ENCODE data around the gene PLEK2. TPM values are rescaled to one million over a fixed set of nuclear protein-coding genes. Genes with fewer than 3 reads are reported as not detected.
"Not testable (repeated sequence)": the region's sequence is repeated elsewhere in the genome, so short reads cannot be mapped to it uniquely, and the experiment has no call there.

The PLEK2 gene
- polyA plus RNA-seq, 6 donors from 2014 or later = 1.4 TPM; not detected in 5

GRCh38 chr14:67423424-67423823 lies 11.5 kb upstream of the PLEK2 start:
- H3K4me3 Mint-ChIP-seq = no peak overlapping the region
- H3K27me3 Mint-ChIP-seq = peaks cover 20 to 31% (median 22%) of the 10 kb centered on the region in 3 donors
- no peak for DNase-seq
- no peaks in the 10 kb centered on the region for H3K36me3 Mint-ChIP-seq
- no peak for ATAC-seq (ENCODE audit: low read depth in 2 of 2)
- H3K4me1 Mint-ChIP-seq = peaks cover 0 to 8% (median 6%) of the 10 kb centered on the region in 3 donors
- H3K9me3 Mint-ChIP-seq = no peaks in the 10 kb centered on the region
- H3K27ac Mint-ChIP-seq = peak overlapping the region in 2 of 6 donors; percentile 58 to 74

- Mint-ChIP-seq H3K4me3 (no peak overlapping the region), H3K27ac (no peak overlapping the region), H3K27me3 (peaks cover 11 to 31% (median 22%) of the 10 kb centered on the region in 3 donors), H3K36me3 (no peaks in the 10 kb centered on the region), H3K9me3 (no peaks in the 10 kb centered on the region), H3K4me1 (peaks cover 5 to 13% (median 6%) of the 10 kb centered on the region in 3 donors)
- ATAC-seq (ENCODE audit: low read depth in 2 of 2) (no peak), DNase-seq (no peak)
Measured at GRCh38 chr14:67421356-67422224, 9.6 kb upstream of the PLEK2 start.

GRCh38 chr14:67420102-67420739 lies 8.3 kb upstream of the PLEK2 start:
- H3K4me1 Mint-ChIP-seq = peaks cover 12 to 19% (median 17%) of the 10 kb centered on the region in 3 donors
- DNase-seq (no peak), ATAC-seq (ENCODE audit: low read depth in 2 of 2) (peak in 1 of 2 donors; percentile 43)

GRCh38 chr14:67418401-67419191 lies 6.6 kb upstream of the PLEK2 start:
- H3K4me1 Mint-ChIP-seq = peaks cover 12 to 17% (median 17%) of the 10 kb centered on the region in 3 donors
- H3K9me3 Mint-ChIP-seq = no peaks in the 10 kb centered on the region
- ATAC-seq (ENCODE audit: low read depth in 2 of 2) = no peak
- no peak for DNase-seq
- peaks cover 5 to 13% (median 13%) of the 10 kb centered on the region in 3 donors for H3K27me3 Mint-ChIP-seq
- no peak overlapping the region for H3K27ac Mint-ChIP-seq
- no peaks in the 10 kb centered on the region for H3K36me3 Mint-ChIP-seq
- no peak overlapping the region for H3K4me3 Mint-ChIP-seq

More at GRCh38 chr14:67420102-67420739, 8.3 kb upstream of the PLEK2 start:
- no peak overlapping the region for H3K4me3 Mint-ChIP-seq
- H3K27ac Mint-ChIP-seq = peak overlapping the region in 1 of 6 donors; percentile 59
- H3K36me3 Mint-ChIP-seq = no peaks in the 10 kb centered on the region
- H3K27me3 Mint-ChIP-seq = peaks cover 7 to 19% (median 16%) of the 10 kb centered on the region in 3 donors
- no peaks in the 10 kb centered on the region for H3K9me3 Mint-ChIP-seq

- ATAC-seq (ENCODE audit: low read depth in 2 of 2) (no peak), DNase-seq (no peak)
- H3K27ac Mint-ChIP-seq = no peak overlapping the region
- peaks cover 3 to 7% (median 7%) of the 10 kb centered on the region in 3 donors for H3K27me3 Mint-ChIP-seq
- H3K4me3 Mint-ChIP-seq = no peak overlapping the region
- no peaks in the 10 kb centered on the region for H3K9me3 Mint-ChIP-seq
- H3K4me1 Mint-ChIP-seq = peaks cover 12 to 17% (median 17%) of the 10 kb centered on the region in 3 donors
- no peaks in the 10 kb centered on the region for H3K36me3 Mint-ChIP-seq
Measured at GRCh38 chr14:67417633-67418032, 5.7 kb upstream of the PLEK2 start.

GRCh38 chr14:67416810-67417209 lies 4.8 kb upstream of the PLEK2 start:
- ATAC-seq (ENCODE audit: low read depth in 2 of 2) (peak; percentile 79 to 83), DNase-seq (no peak)
- no peaks in the 10 kb centered on the region for H3K9me3 Mint-ChIP-seq
- peaks cover 7 to 15% (median 14%) of the 10 kb centered on the region in 3 donors for H3K27me3 Mint-ChIP-seq
- peaks cover 15 to 24% (median 22%) of the 10 kb centered on the region in 3 donors for H3K4me1 Mint-ChIP-seq
- H3K36me3 Mint-ChIP-seq = no peaks in the 10 kb centered on the region
- no peak overlapping the region for H3K4me3 Mint-ChIP-seq
- H3K27ac Mint-ChIP-seq = peak overlapping the region in 3 of 6 donors; percentile 6 to 83 (median 49)

GRCh38 chr14:67416085-67416484 lies 4.1 kb upstream of the PLEK2 start:
- no peaks in the 10 kb centered on the region for H3K9me3 Mint-ChIP-seq
- H3K4me1 Mint-ChIP-seq = peaks cover 15 to 25% (median 24%) of the 10 kb centered on the region in 3 donors
- no peak overlapping the region for H3K4me3 Mint-ChIP-seq
- peak overlapping the region in 2 of 6 donors; percentile 34 to 73 for H3K27ac Mint-ChIP-seq
- peaks cover 11 to 22% (median 21%) of the 10 kb centered on the region in 3 donors for H3K27me3 Mint-ChIP-seq
- ATAC-seq (ENCODE audit: low read depth in 2 of 2) = no peak
- no peak for DNase-seq
- H3K36me3 Mint-ChIP-seq = no peaks in the 10 kb centered on the region

- H3K27ac Mint-ChIP-seq = peak overlapping the region in 1 of 6 donors; percentile 28
- not testable (repeated sequence) for ATAC-seq (ENCODE audit: low read depth in 2 of 2)
Measured at GRCh38 chr14:67415610-67416009, 3.6 kb upstream of the PLEK2 start.

GRCh38 chr14:67413806-67414769 lies 2.1 kb upstream of the PLEK2 start:
- Mint-ChIP-seq H3K9me3 (no peaks in the 10 kb centered on the region), H3K4me1 (peaks cover 15 to 26% (median 24%) of the 10 kb centered on the region in 3 donors), H3K27ac (no peak overlapping the region), H3K27me3 (peaks cover 12 to 33% (median 25%) of the 10 kb centered on the region in 3 donors), H3K36me3 (no peaks in the 10 kb centered on the region), H3K4me3 (no peak overlapping the region)
- ATAC-seq (ENCODE audit: low read depth in 2 of 2) (no peak), DNase-seq (no peak)

More at GRCh38 chr14:67415610-67416009, 3.6 kb upstream of the PLEK2 start:
- not testable (repeated sequence) for DNase-seq, H3K9me3 Mint-ChIP-seq, H3K4me3 Mint-ChIP-seq, H3K36me3 Mint-ChIP-seq
- Mint-ChIP-seq H3K4me1 (peaks cover 15 to 26% (median 24%) of the 10 kb centered on the region in 3 donors), H3K27me3 (peaks cover 13 to 27% (median 25%) of the 10 kb centered on the region in 3 donors)

GRCh38 chr14:67411370-67411769 lies 595 bp downstream of the PLEK2 start:
- H3K36me3 Mint-ChIP-seq = no peaks in the 10 kb centered on the region
- no peaks in the 10 kb centered on the region for H3K9me3 Mint-ChIP-seq
- H3K4me1 Mint-ChIP-seq = peaks cover 7 to 16% (median 12%) of the 10 kb centered on the region in 3 donors
- H3K27me3 Mint-ChIP-seq = peaks cover 20 to 33% (median 25%) of the 10 kb centered on the region in 3 donors
- H3K4me3 Mint-ChIP-seq = peak overlapping the region in 2 of 8 donors; percentile 59 to 73
- no peak for ATAC-seq (ENCODE audit: low read depth in 2 of 2)
- no peak overlapping the region for H3K27ac Mint-ChIP-seq
- no peak for DNase-seq

- H3K4me3 Mint-ChIP-seq = no peak overlapping the region
- no peak for ATAC-seq (ENCODE audit: low read depth in 2 of 2)
- no peak for DNase-seq
Measured at GRCh38 chr14:67410313-67410712, 1.7 kb downstream of the PLEK2 start.

GRCh38 chr14:67409461-67409860 lies 2.5 kb downstream of the PLEK2 start:
- Mint-ChIP-seq H3K4me1 (peaks cover 4 to 9% (median 7%) of the 10 kb centered on the region in 3 donors), H3K27me3 (peaks cover 22 to 33% (median 25%) of the 10 kb centered on the region in 3 donors), H3K9me3 (no peaks in the 10 kb centered on the region), H3K4me3 (no peak overlapping the region), H3K36me3 (no peaks in the 10 kb centered on the region), H3K27ac (peak overlapping the region in 1 of 6 donors; percentile 25)
- DNase-seq = no peak
- no peak for ATAC-seq (ENCODE audit: low read depth in 2 of 2)

More at GRCh38 chr14:67410313-67410712, 1.7 kb downstream of the PLEK2 start:
- Mint-ChIP-seq H3K27me3 (peaks cover 22 to 33% (median 25%) of the 10 kb centered on the region in 3 donors), H3K36me3 (no peaks in the 10 kb centered on the region), H3K9me3 (no peaks in the 10 kb centered on the region), H3K4me1 (peaks cover 4 to 9% (median 7%) of the 10 kb centered on the region in 3 donors), H3K27ac (no peak overlapping the region)

Measured in naive B cell (primary cell).